ENCODE results near the gene TRAPPC5. TPM values are rescaled to one million over a fixed set of nuclear protein-coding genes. Genes with fewer than 3 reads are reported as not detected.
A peak's percentile ranks its signal among the peaks of the same experiment; 100 is the strongest.

The TRAPPC5 gene
- total and polyA plus RNA-seq, 7 experiments from 2014 or later = 43.7 to 191 (median 75.9) TPM

DNA sequence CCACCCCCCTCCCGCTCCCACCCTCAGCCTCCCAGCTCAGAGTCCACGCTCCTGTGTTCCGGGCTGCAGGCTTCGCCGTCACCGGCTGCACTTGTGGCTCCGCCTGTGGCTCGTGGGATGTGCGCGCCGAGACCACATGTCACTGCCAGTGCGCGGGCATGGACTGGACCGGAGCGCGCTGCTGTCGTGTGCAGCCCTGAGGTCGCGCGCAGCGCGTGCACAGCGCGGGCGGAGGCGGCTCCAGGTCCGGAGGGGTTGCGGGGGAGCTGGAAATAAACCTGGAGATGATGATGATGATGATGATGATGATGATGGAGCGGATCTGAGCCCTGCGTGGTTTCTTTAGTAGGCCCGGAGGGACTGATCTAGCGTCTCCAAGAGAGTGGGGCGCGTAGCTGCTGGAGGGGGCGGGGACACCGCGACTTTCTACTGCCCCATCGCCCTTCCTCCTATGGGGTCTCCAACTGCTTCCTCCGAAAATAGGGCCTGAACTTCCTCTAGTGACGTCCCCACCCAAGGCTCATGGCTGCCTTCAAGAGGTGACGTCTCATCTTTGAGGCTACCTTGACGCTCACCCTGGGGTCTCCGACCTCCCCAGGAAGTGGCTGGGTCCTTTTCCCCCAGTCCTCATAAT is 10.4 kb upstream of the TRAPPC5 start:
- POLR2A ChIA-PET = interaction anchor here (0.6 kb wide), 1 partner anchor 35 kb away, joined by 3 read pairs; no protein-coding TSS in a partner anchor
- peaks cover 17 to 41% (median 24%) of the 10 kb centered on the region in 5 donors for H3K27me3 Mint-ChIP-seq

DNA sequence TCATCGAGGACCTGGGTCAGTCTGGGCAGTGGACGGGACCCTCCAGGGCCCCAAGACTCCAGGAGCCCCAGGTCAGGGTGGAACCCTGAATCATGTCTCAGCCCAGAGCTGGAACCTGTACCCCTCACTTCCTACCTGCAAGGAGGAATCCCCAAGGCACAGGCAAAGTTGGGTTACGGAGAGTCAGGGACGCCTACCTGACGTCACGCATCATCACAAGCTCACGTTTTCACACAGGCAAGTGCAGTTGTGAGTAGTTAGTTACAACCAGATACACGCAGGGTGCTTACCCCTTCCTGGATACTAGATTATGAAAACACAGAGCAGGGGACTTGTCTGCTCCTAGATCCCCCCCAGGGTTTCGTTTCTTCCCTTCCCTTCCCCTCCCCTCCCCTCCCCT is 9.8 kb upstream of the TRAPPC5 start:
- H3K27me3 ChIP-seq (ENCODE audit: control insufficient read depth in 2 of 2, insufficient read depth in 2 of 2, low read length in 2 of 2) = peaks cover 0 to under 1% of the 10 kb centered on the region in 2 donors
- H3K4me1 Mint-ChIP-seq = peaks cover 13 to 21% (median 14%) of the 10 kb centered on the region in 7 donors
- H3K27ac Mint-ChIP-seq = no peak overlapping the region
- no peaks in the 10 kb centered on the region for H3K9me3 ChIP-seq (ENCODE audit: control insufficient read depth in 2 of 3, low read length in 3 of 3)
- ATAC-seq = no peak
- H3K4me3 ChIP-seq (ENCODE audit: low read length) = no peak overlapping the region
- ChIA-PET POLR2A (interaction anchor here (0.5 kb wide), 1 partner anchor 147 kb away, joined by 3 read pairs; no protein-coding TSS in a partner anchor), CTCF (interaction anchor here (1.5 kb wide), 1 partner anchor 10 kb away, joined by 6 read pairs; the partner anchor contains the start of gene TRAPPC5)
- intact Hi-C loops (cut with micrococcal nuclease) = no loop called here
- no peak for DNase-seq
- peak overlapping the region; percentile 63 to 85 (median 75) for H3K4me3 Mint-ChIP-seq
- no peaks in the 10 kb centered on the region for H3K36me3 Mint-ChIP-seq
- H3K27ac ChIP-seq (ENCODE audit: low read depth, low read length) = no peak overlapping the region
- H3K4me1 ChIP-seq (ENCODE audit: control insufficient read depth in 2 of 2, insufficient read depth in 2 of 2, low read length in 2 of 2) = no peaks in the 10 kb centered on the region
- peaks cover 17 to 43% (median 27%) of the 10 kb centered on the region in 5 donors for H3K27me3 Mint-ChIP-seq
- H3K9me3 Mint-ChIP-seq = no peaks in the 10 kb centered on the region
- no peaks in the 10 kb centered on the region for H3K36me3 ChIP-seq (ENCODE audit: control insufficient read depth in 2 of 3, insufficient read depth in 3 of 3, low read length in 3 of 3)

More for the DNA sequence above, 10.4 kb upstream of the TRAPPC5 start:
- H3K4me3 Mint-ChIP-seq = peak overlapping the region; percentile 63 to 85 (median 75)
- H3K27ac Mint-ChIP-seq = peak overlapping the region in 3 of 9 donors; percentile 43 to 77 (median 54)
- Histone ChIP-seq H3K9me3 (ENCODE audit: control insufficient read depth in 2 of 3, low read length in 3 of 3) (no peaks in the 10 kb centered on the region), H3K36me3 (ENCODE audit: control insufficient read depth in 2 of 3, insufficient read depth in 3 of 3, low read length in 3 of 3) (no peaks in the 10 kb centered on the region), H3K4me3 (ENCODE audit: low read length) (peak overlapping the region; percentile 17), H3K4me1 (ENCODE audit: control insufficient read depth in 2 of 2, insufficient read depth in 2 of 2, low read length in 2 of 2) (no peaks in the 10 kb centered on the region), H3K27me3 (ENCODE audit: control insufficient read depth in 2 of 2, insufficient read depth in 2 of 2, low read length in 2 of 2) (no peaks in the 10 kb centered on the region), H3K27ac (ENCODE audit: low read depth, low read length) (no peak overlapping the region)
- CTCF ChIA-PET = interaction anchor here (1.5 kb wide), 1 partner anchor 11 kb away, joined by 6 read pairs; the partner anchor contains the start of gene TRAPPC5
- intact Hi-C loops (cut with micrococcal nuclease) = no loop called here
- DNase-seq = peak in 1 of 9 donors; percentile 31
- peaks cover 11 to 19% (median 13%) of the 10 kb centered on the region in 7 donors for H3K4me1 Mint-ChIP-seq
- H3K9me3 Mint-ChIP-seq = no peaks in the 10 kb centered on the region
- no peaks in the 10 kb centered on the region for H3K36me3 Mint-ChIP-seq
- peak; percentile 65 for ATAC-seq

DNA sequence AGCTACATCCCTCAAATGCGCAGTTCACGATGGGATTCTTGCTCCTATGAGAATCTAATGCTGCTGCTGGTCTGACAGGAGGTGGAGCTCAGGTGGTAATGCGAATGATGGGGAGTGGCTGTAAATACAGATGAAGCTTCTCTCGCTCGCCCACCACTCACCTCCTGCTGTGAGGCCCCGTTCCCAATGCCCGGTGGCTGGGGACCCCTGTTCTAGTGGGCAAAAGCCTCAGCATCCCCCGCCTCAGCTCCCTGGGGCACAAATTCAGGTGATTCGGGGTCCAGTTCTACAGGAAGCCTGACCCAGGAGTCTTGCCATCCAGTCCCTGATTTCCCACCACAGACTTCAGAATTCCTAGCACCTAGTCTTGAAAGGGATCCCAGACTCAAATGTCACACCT is 8.1 kb upstream of the TRAPPC5 start:
- ChIA-PET CTCF (interaction anchor here (0.6 kb wide), 1 partner anchor 14 kb away, joined by 5 read pairs; no protein-coding TSS in a partner anchor), POLR2A (no interaction called here)
- Mint-ChIP-seq H3K4me1 (peaks cover 24 to 37% (median 31%) of the 10 kb centered on the region in 7 donors), H3K9me3 (no peaks in the 10 kb centered on the region), H3K27me3 (peaks cover 18 to 51% (median 31%) of the 10 kb centered on the region in 5 donors), H3K36me3 (no peaks in the 10 kb centered on the region), H3K27ac (no peak overlapping the region), H3K4me3 (no peak overlapping the region)
- Histone ChIP-seq H3K4me3 (ENCODE audit: low read length) (no peak overlapping the region), H3K27ac (ENCODE audit: low read depth, low read length) (no peak overlapping the region), H3K27me3 (ENCODE audit: control insufficient read depth in 2 of 2, insufficient read depth in 2 of 2, low read length in 2 of 2) (peaks cover 0 to 6% of the 10 kb centered on the region in 2 donors), H3K9me3 (ENCODE audit: control insufficient read depth in 2 of 3, low read length in 3 of 3) (no peaks in the 10 kb centered on the region), H3K4me1 (ENCODE audit: control insufficient read depth in 2 of 2, insufficient read depth in 2 of 2, low read length in 2 of 2) (peaks cover 4 to 9% of the 10 kb centered on the region in 2 donors), H3K36me3 (ENCODE audit: control insufficient read depth in 2 of 3, insufficient read depth in 3 of 3, low read length in 3 of 3) (no peaks in the 10 kb centered on the region)
- ATAC-seq (no peak), DNase-seq (no peak)
- intact Hi-C loops (cut with micrococcal nuclease) = no loop called here

DNA sequence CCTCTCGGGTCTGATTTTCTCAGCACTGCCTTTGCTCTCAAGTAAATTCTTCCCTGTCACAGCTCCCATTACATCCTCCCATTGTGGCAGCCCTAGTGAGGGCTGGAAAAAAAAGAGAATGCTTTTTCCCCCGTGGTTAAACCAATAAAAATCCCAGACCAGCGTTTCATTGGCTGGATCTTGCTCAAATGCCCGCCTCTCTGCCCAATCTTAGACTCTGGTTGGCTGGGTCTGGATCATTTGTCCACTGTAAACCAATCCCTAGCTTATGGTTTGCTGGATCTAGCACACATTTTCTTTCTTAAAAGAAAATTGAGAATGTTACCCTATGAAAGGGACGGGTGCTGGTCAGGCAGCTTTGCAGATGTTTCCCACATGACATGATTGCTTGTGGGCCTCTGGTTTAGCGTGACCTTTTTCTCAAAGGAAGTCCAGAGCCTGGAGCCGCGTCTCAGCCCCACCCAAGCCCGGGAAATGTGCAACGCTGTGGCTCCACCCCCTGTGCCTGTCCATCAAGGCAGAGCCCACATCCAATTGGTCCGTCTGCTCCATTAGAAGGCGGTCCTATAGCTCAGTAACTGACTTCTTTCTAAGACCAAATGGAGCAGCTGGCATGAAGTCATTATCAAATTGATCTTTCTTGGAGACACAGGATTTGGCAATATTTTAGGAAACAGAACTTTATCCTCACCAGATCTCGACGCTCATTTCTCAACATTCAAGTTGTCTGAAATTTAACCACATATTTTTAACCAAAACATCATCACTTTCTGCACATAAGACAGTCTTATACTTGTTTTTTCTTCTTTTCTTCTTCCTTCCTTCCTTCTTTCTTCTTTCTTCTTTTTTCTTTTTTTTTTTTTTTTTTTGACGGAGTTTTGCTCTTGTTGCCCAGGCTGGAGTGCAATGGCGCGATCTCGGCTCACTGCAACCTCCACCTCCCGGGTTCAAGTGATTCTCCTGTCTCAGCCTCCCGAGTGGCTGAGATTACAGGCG is 6.3 kb upstream of the TRAPPC5 start:
- H3K4me3 ChIP-seq (ENCODE audit: low read length) = no peak overlapping the region
- H3K27ac Mint-ChIP-seq = peak overlapping the region in 1 of 9 donors; percentile 12
- no peak overlapping the region for H3K27ac ChIP-seq (ENCODE audit: low read depth, low read length)
- H3K4me3 Mint-ChIP-seq = no peak overlapping the region
- no peaks in the 10 kb centered on the region for H3K36me3 Mint-ChIP-seq
- ChIA-PET CTCF (interaction anchor here (0.9 kb wide), 1 partner anchor 19 kb away, joined by 4 read pairs; no protein-coding TSS in a partner anchor), POLR2A (no interaction called here)
- DNase-seq = no peak
- peaks cover 28 to 47% (median 36%) of the 10 kb centered on the region in 7 donors for H3K4me1 Mint-ChIP-seq
- no peaks in the 10 kb centered on the region for H3K9me3 ChIP-seq (ENCODE audit: control insufficient read depth in 2 of 3, low read length in 3 of 3)
- peaks cover 0 to under 1% (median 0%) of the 10 kb centered on the region in 11 donors for H3K9me3 Mint-ChIP-seq
- ATAC-seq = peak; percentile 77
- H3K27me3 Mint-ChIP-seq = peaks cover 18 to 56% (median 29%) of the 10 kb centered on the region in 5 donors
- intact Hi-C loops (cut with micrococcal nuclease) = no loop called here
- H3K27me3 ChIP-seq (ENCODE audit: control insufficient read depth in 2 of 2, insufficient read depth in 2 of 2, low read length in 2 of 2) = peaks cover 0 to 6% of the 10 kb centered on the region in 2 donors
- peaks cover 8 to 14% of the 10 kb centered on the region in 2 donors for H3K4me1 ChIP-seq (ENCODE audit: control insufficient read depth in 2 of 2, insufficient read depth in 2 of 2, low read length in 2 of 2)
- H3K36me3 ChIP-seq (ENCODE audit: control insufficient read depth in 2 of 3, insufficient read depth in 3 of 3, low read length in 3 of 3) = no peaks in the 10 kb centered on the region

DNA sequence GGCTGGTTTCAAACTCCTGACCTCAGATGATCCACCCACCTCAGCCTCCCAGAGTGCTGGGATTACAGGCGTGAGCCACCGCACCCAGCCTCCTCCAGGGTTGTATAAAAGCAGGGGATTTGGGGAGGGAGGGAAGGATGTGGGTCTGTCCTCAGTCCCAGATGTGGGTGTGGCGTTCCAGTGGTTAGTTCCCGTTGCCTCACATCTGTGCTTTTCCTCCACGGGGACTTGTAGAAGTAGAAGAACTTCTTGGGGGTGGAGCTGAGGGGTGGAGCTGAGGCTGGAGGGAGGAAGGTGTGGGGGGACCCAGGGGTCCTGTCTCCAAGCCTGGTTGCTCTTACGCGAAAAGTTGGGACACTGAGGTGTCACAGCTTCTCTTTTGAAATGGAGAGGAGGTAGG is 4.3 kb upstream of the TRAPPC5 start:
- DNase-seq (no peak), ATAC-seq (no peak)
- peaks cover 0 to 2% (median 0%) of the 10 kb centered on the region in 11 donors for H3K9me3 Mint-ChIP-seq
- H3K9me3 ChIP-seq (ENCODE audit: control insufficient read depth in 2 of 3, low read length in 3 of 3) = no peaks in the 10 kb centered on the region
- peaks cover 19 to 26% of the 10 kb centered on the region in 2 donors for H3K4me1 ChIP-seq (ENCODE audit: control insufficient read depth in 2 of 2, insufficient read depth in 2 of 2, low read length in 2 of 2)
- H3K36me3 Mint-ChIP-seq = no peaks in the 10 kb centered on the region
- H3K4me3 ChIP-seq (ENCODE audit: low read length) = no peak overlapping the region
- intact Hi-C loops (cut with micrococcal nuclease) = no loop called here
- no peak overlapping the region for H3K27ac Mint-ChIP-seq
- peaks cover 10 to 42% (median 17%) of the 10 kb centered on the region in 5 donors for H3K27me3 Mint-ChIP-seq
- peak overlapping the region in 9 of 10 donors; percentile 26 to 76 (median 48) for H3K4me3 Mint-ChIP-seq
- H3K27me3 ChIP-seq (ENCODE audit: control insufficient read depth in 2 of 2, insufficient read depth in 2 of 2, low read length in 2 of 2) = peaks cover 0 to 6% of the 10 kb centered on the region in 2 donors
- peaks cover 0 to 6% (median 0%) of the 10 kb centered on the region in 3 experiments for H3K36me3 ChIP-seq (ENCODE audit: control insufficient read depth in 2 of 3, insufficient read depth in 3 of 3, low read length in 3 of 3)
- ChIA-PET POLR2A (interaction anchor here (1.2 to 1.9 kb wide), 2 partner anchors 30 to 124 kb away, joined by 3 to 6 read pairs; no protein-coding TSS in a partner anchor), CTCF (interaction anchor here (0.6 to 1.9 kb wide), 3 partner anchors 107 to 124 kb away, joined by 3 to 6 read pairs (median 5); no protein-coding TSS in a partner anchor)
- H3K27ac ChIP-seq (ENCODE audit: low read depth, low read length) = no peak overlapping the region
- peaks cover 28 to 50% (median 43%) of the 10 kb centered on the region in 7 donors for H3K4me1 Mint-ChIP-seq

DNA sequence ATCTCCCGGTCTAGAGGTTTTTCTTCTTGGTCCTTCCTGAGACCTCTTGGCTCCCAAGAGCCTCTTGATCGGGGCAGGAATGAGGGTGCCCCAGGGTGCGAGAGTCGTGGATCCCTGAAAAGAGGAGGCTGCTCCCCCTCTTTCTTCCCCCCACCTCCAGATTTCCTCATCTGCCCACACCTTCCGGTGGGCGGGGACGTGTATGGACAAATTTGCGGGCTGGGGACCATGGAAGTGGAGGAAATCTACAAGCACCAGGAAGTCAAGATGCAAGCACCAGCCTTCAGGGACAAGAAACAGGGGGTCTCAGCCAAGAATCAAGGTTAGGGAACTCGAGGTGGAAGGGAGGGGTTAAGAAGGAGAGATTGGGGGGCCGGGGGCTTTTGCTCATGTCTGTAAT is 3.8 kb upstream of the TRAPPC5 start, which contains the start of gene MCEMP1:
Gene MCEMP1, plus strand, starts transcription at position 237 of the 400 bp plus-strand sequence. Its CDS starts 31 bp downstream, at position 268.
- Mint-ChIP-seq H3K4me3 (peak within 1 kb of the TSS in 9 of 10 donors; percentile 26 to 80 (median 50)), H3K27ac (peak within 1 kb of the TSS in 2 of 9 donors; percentile 23 to 85), H3K36me3 (peaks cover 0 to 2% (median 0%) of the 10 kb centered on the region in 5 donors), H3K27me3 (peaks cover 6 to 37% (median 15%) of the 10 kb centered on the region in 5 donors), H3K9me3 (peaks cover 0 to 2% (median 0%) of the 10 kb centered on the region in 11 donors), H3K4me1 (peaks cover 31 to 54% (median 47%) of the 10 kb centered on the region in 7 donors)
- Histone ChIP-seq H3K4me1 (ENCODE audit: control insufficient read depth in 2 of 2, insufficient read depth in 2 of 2, low read length in 2 of 2) (peaks cover 24 to 27% of the 10 kb centered on the region in 2 donors), H3K36me3 (ENCODE audit: control insufficient read depth in 2 of 3, insufficient read depth in 3 of 3, low read length in 3 of 3) (peaks cover 0 to 6% (median 0%) of the 10 kb centered on the region in 3 experiments), H3K27me3 (ENCODE audit: control insufficient read depth in 2 of 2, insufficient read depth in 2 of 2, low read length in 2 of 2) (peaks cover 0 to 6% of the 10 kb centered on the region in 2 donors), H3K27ac (ENCODE audit: low read depth, low read length) (no peak within 1 kb of the TSS), H3K4me3 (ENCODE audit: low read length) (no peak within 1 kb of the TSS), H3K9me3 (ENCODE audit: control insufficient read depth in 2 of 3, low read length in 3 of 3) (no peaks in the 10 kb centered on the region)
- DNase-seq = no peak
- no peak for ATAC-seq
- POLR2A ChIA-PET = interaction anchor here (1.9 kb wide), 1 partner anchor 123 kb away, joined by 6 read pairs; no protein-coding TSS in a partner anchor
- CTCF ChIA-PET = interaction anchor here (1.3 to 1.9 kb wide), 3 partner anchors 109 to 123 kb away, joined by 5 to 6 read pairs (median 5); no protein-coding TSS in a partner anchor
- intact Hi-C loops (cut with micrococcal nuclease) = no loop called here
